Measurements from ENCODE around the gene CACNA2D1.

Gene CACNA2D1

DNA sequence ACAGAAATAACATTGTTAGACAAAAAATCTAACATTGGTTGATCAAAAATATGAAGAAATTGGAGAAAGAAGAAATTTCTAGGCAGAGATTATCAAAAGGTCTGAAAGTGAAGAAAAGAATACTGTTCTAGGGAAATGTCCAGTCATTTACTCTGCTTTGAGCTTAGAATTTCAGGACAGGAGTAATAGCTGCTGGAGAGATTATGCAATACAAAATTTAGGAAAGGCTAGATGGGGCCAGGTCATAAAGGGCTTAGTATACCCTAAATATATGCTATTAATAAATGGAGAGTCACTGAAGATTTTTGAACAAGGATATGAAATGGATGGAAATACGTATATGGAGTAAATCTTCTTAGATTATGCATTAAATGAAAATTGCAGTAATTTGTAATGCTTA, 279.2 kb downstream of the CACNA2D1 start:
- TF ChIP-seq CTCF (IDR thresholded peaks at IDR 0.05; ENCODE audit: low read depth, low read length), result no peak
- in situ Hi-C loops (cut with HindIII; ENCODE audit: low sequenced_read_pairs), result no loop called here
- no peak for DNase-seq (ENCODE audit: low read depth, low spot score)
- H3K4me3 ChIP-seq (ENCODE audit: low read depth, low read length), result no peak overlapping the region

DNA sequence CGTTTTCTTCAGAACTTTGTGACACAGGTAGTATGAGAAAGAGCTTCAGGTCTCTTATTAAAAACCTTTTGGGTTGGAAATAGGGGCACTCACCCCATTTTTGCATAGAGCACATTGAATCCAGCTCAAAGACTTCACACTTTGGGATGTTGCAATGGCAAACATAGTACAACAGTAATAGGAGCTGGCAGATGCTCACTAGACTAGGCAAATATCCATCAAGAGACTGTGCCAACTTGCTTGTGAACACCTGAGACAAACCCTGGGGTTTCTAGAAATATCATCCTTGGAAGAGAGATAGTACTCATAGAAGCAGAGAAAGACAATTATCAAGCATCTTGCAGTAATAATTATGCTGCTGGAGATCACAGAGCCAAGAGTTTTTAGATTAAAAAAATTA, 280.0 kb downstream of the CACNA2D1 start:
- no peak for DNase-seq (ENCODE audit: low read depth, low spot score)
- in situ Hi-C loops (cut with HindIII; ENCODE audit: low sequenced_read_pairs), result no loop called here
- TF ChIP-seq CTCF (IDR thresholded peaks at IDR 0.05; ENCODE audit: low read depth, low read length), result no peak
- H3K4me3 ChIP-seq (ENCODE audit: low read depth, low read length), result no peak overlapping the region

DNA sequence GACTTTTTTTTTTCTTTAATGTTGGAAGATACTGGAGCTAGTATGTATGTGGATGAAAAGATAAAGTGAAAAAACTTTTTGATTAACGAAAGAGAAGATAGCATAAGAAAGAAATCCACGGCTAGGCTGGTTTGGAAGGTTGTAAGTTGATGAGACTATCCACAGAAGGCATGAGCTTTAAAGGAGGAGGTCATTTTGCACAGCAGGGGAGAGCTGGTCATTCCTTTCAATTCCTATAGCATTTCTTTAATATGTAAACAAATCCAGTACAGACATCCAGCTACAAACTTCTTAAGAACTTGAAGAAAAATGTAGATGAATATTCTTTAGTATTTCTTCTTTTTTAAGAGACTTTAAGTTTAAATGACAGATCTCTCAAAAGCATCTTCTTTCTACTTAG, 281.3 kb downstream of the CACNA2D1 start:
- in situ Hi-C loops (cut with HindIII; ENCODE audit: low sequenced_read_pairs), result no loop called here
- H3K4me3 ChIP-seq (ENCODE audit: low read depth, low read length), result no peak overlapping the region
- DNase-seq (ENCODE audit: low read depth, low spot score), result peak; percentile 20
- no peak for TF ChIP-seq CTCF (IDR thresholded peaks at IDR 0.05; ENCODE audit: low read depth, low read length)

DNA sequence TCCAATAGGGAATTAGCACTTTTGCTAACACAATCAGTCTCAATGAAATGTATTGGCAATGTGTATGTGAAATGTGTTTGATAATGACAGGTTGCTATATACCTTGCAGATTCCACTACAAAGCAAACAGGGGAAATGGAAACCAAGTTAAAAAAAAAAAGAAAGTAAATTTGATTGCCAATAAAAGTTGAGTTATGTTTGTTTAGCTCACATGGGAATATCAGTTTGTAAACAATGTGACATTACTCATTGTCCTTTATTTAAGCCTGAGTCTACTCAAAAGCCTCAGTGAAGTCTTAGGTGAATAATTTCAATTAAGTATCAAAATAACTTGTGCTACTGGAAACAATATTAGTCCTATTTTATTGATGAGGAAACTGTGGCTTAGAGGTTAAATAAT, 285.2 kb downstream of the CACNA2D1 start:
- in situ Hi-C loops (cut with HindIII; ENCODE audit: low sequenced_read_pairs), result no loop called here
- no peak overlapping the region for H3K4me3 ChIP-seq (ENCODE audit: low read depth, low read length)
- no peak for TF ChIP-seq CTCF (IDR thresholded peaks at IDR 0.05; ENCODE audit: low read depth, low read length)
- DNase-seq (ENCODE audit: low read depth, low spot score), result no peak

DNA sequence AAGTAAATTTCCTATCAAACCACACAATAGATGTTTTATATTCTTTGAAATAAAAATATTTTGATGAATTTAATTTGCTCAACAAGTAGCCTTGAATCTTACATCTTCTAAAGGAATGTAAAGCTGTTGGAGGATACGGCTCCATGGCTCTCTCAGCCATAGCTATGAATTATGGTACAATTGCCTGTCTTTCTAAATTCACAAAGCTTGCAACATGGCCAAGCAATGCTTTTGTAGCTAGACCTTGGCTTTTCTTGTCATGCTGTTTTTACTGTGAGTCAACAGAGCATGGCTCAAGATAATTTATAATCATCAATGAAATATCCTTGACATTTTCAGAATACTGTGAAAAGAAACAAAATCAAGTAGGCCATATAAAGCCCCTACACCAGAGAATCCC, 286.7 kb downstream of the CACNA2D1 start:
- H3K4me3 ChIP-seq (ENCODE audit: low read depth, low read length), result no peak overlapping the region
- TF ChIP-seq CTCF (IDR thresholded peaks at IDR 0.05; ENCODE audit: low read depth, low read length), result no peak
- peak; percentile 5 for DNase-seq (ENCODE audit: low read depth, low spot score)
- in situ Hi-C loops (cut with HindIII; ENCODE audit: low sequenced_read_pairs), result no loop called here

GRCh38 chr7:82156168-82156567, 287.4 kb downstream of the CACNA2D1 start:
- in situ Hi-C loops (cut with HindIII; ENCODE audit: low sequenced_read_pairs), result no loop called here
- no peak for TF ChIP-seq CTCF (IDR thresholded peaks at IDR 0.05; ENCODE audit: low read depth, low read length)

GRCh38 chr7:82154728-82155127, 288.8 kb downstream of the CACNA2D1 start:
- in situ Hi-C loops (cut with HindIII; ENCODE audit: low sequenced_read_pairs), result no loop called here
- TF ChIP-seq CTCF (IDR thresholded peaks at IDR 0.05; ENCODE audit: low read depth, low read length), result no peak
- DNase-seq (ENCODE audit: low read depth, low spot score), result no peak
- no peak overlapping the region for H3K4me3 ChIP-seq (ENCODE audit: low read depth, low read length)

More at GRCh38 chr7:82156168-82156567, 287.4 kb downstream of the CACNA2D1 start:
- DNase-seq (ENCODE audit: low read depth, low spot score), result no peak
- no peak overlapping the region for H3K4me3 ChIP-seq (ENCODE audit: low read depth, low read length)

All from astrocyte of the spinal cord (primary cell).